K562 (cell line): ENCODE results near the gene NPC1L1. TPM values are rescaled to one million over a fixed set of nuclear protein-coding genes. Genes with fewer than 3 reads are reported as not detected.
A peak's percentile ranks its signal among the peaks of the same experiment; 100 is the strongest.

Experiments
- ARID2 ChIP-seq: fragments of 450-650 bp; IDR thresholded peaks from 2 replicates; pipeline ENCODE4 v1.6.1; 2017; ENCODE audit warnings: antibody characterized with exemption, mild to moderate bottlenecking
- BMI1 ChIP-seq: fragments of 150-350 bp; IDR thresholded peaks from 2 replicates; pipeline ENCODE4 v1.6.1; 2014; ENCODE audit warnings: low read length
- HDGF ChIP-seq: fragments of 450-650 bp; IDR thresholded peaks from 2 replicates; pipeline ENCODE4 v1.6.1; 2016
- RCOR1 ChIP-seq, 2 experiments: IDR thresholded peaks; 2 replicates each; pipeline ENCODE4 v1.6.1; 2012; ENCODE audit warnings: low read depth in 2 of 2, low read length in 2 of 2, borderline replicate concordance in 1 of 2, improper control_type of control experiment in 1 of 2
- STAG1 ChIP-seq: sonication (generic); formaldehyde crosslinking; IDR thresholded peaks from 2 replicates; pipeline ENCODE4 v1.5.0; 2020; ENCODE audit warnings: missing genetic modification reagents, borderline replicate concordance
- ZFX ChIP-seq: sonication (generic); formaldehyde crosslinking; IDR thresholded peaks from 2 replicates; pipeline ENCODE4 v1.8.0; 2022; ENCODE audit warnings: mild to moderate bottlenecking, missing genetic modification reagents, moderate library complexity
- ZNF12 ChIP-seq: sonication (generic); formaldehyde crosslinking; IDR thresholded peaks from 2 replicates; pipeline ENCODE4 v1.4.0; 2020; ENCODE audit warnings: mild to moderate bottlenecking, missing genetic modification reagents
- ZNF134 ChIP-seq: fragments of 250-450 bp; sonication (Bioruptor Pico); conservative IDR thresholded peaks from 2 replicates; pipeline ENCODE4 v1.4.0; 2020
- polyA plus RNA-seq, 8 experiments: library from polyadenylated mRNA; depleted of rRNA in 4 of 8; stranded (reverse) in 5 of 8; unstranded in 3 of 8; fragments of >200 nt; fragmentation: Nextera tagmentation in 2 of 8; fragmentation: Illumina TruSeq in 1 of 8; extraction: Ambion mirVana in 2 of 8; extraction: Trizol in 1 of 8; gene quantifications; 2 replicates each; pipeline versions ENCODE4 v1.2.1 to v1.2.3, GENCODE V29; 2011 to 2014; ENCODE audit warnings: inconsistent platforms in 1 of 8, missing spikeins in 1 of 8
- total RNA-seq, 7 experiments: library from RNA; depleted of rRNA in 6 of 7; stranded (reverse); fragments of >200 nt in 6 of 7; fragmentation: Illumina TruSeq in 2 of 7; extraction: Trizol in 2 of 7; gene quantifications; 2 replicates each; pipeline versions ENCODE4 v1.2.1 to v1.2.3, GENCODE V29; 2011 to 2021; ENCODE audit warnings: low replicate concordance in 1 of 7
- TF ChIP-seq, protein P1 (sequence below), 3 experiments: fragments of 200-800 bp in 1 of 3; fragments of 250-450 bp in 1 of 3; fragments of 450-650 bp in 1 of 3; sonication (Bioruptor Pico) in 1 of 3; sonication (Bioruptor generic) in 1 of 3; formaldehyde crosslinking in 1 of 3; IDR thresholded peaks; 2 replicates each; pipeline versions ENCODE4 v1.6.1 to v1.8.0; 2016 to 2022; ENCODE audit warnings: mild to moderate bottlenecking in 2 of 3, missing genetic modification characterization in 2 of 3, missing compliant biosample characterization in 1 of 3, moderate library complexity in 1 of 3
- TF ChIP-seq, protein P2 (sequence below): sonication (generic); IDR thresholded peaks from 2 replicates; pipeline ENCODE4 v1.6.1; 2016
- TF ChIP-seq, protein P3 (sequence below): fragments of 250-450 bp; sonication (Bioruptor Pico); IDR thresholded peaks from 2 replicates; pipeline ENCODE4 v1.8.0; 2022; ENCODE audit warnings: moderate library complexity, mild to moderate bottlenecking, inconsistent platforms
- TF ChIP-seq, protein P4 (sequence below): sonication (generic); formaldehyde crosslinking; IDR thresholded peaks from 2 replicates; pipeline ENCODE4 v1.9.0; 2022; ENCODE audit warnings: mild to moderate bottlenecking, missing genetic modification reagents
- TF ChIP-seq, protein P5 (sequence below): fragments of 250-450 bp; sonication (Bioruptor Pico); IDR thresholded peaks from 2 replicates; pipeline ENCODE4 v1.6.1; 2021; ENCODE audit warnings: mild to moderate bottlenecking
- TF ChIP-seq, protein P6 (sequence below): fragments of 250-450 bp; sonication (Bioruptor Pico); IDR thresholded peaks from 2 replicates; pipeline ENCODE4 v1.4.0; 2020; ENCODE audit warnings: mild to moderate bottlenecking, moderate library complexity
- TF ChIP-seq, protein P7 (sequence below): sonication (generic); formaldehyde crosslinking; IDR thresholded peaks from 2 replicates; pipeline ENCODE4 v1.8.0; 2022; ENCODE audit warnings: mild to moderate bottlenecking, missing genetic modification reagents

Gene NPC1L1
- total and polyA plus RNA-seq, 9 of the 15 experiments (the other 6 are each of a cell fraction or from before 2014, with no cell fraction given): 0.01 to 0.18 (median 0.07) TPM; not detected in 4

DNA sequence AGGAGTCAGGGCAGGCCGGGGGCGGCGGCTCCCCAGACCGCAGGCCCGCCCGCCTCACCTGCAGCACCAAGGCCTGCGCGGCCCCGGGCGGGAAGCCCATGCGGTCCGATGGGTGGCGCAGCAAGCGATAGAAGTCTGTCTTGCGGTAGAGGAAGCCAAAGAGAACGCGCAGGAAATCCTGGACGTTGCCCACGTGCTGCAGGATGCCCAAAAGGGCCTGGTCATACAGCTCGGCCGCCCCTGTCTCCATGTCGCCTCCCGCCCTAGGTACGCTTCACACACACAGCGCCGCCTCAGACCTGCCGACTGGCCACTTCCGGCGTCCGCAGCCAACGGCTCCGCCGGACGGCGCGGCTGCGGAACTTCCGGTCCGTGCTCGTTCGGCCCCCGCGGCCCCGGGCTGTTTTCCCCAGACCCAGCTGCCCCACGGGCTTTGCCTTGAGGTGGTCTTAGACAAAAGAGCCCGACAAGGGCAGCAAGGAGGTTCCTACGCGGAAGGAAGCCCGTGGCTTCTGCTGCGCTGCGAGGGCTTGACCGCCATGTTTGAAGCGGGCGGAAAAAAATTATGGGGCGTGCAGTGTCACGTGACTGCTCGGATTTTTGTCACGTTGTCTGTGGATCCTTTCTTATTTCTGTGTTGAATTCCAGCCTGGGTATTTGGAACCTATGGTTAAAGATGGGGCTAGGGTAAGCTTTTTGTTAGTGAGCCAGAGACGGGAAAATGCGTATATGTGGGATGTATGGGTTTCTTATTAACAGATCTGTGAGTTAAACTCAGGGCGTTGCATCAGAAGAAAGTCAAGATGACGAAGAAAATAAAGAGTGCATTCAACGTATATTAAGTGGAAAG is 50.6 kb downstream of the NPC1L1 start, which contains the start of gene NUDCD3 (continued):
- TF ChIP-seq, protein P1, sequence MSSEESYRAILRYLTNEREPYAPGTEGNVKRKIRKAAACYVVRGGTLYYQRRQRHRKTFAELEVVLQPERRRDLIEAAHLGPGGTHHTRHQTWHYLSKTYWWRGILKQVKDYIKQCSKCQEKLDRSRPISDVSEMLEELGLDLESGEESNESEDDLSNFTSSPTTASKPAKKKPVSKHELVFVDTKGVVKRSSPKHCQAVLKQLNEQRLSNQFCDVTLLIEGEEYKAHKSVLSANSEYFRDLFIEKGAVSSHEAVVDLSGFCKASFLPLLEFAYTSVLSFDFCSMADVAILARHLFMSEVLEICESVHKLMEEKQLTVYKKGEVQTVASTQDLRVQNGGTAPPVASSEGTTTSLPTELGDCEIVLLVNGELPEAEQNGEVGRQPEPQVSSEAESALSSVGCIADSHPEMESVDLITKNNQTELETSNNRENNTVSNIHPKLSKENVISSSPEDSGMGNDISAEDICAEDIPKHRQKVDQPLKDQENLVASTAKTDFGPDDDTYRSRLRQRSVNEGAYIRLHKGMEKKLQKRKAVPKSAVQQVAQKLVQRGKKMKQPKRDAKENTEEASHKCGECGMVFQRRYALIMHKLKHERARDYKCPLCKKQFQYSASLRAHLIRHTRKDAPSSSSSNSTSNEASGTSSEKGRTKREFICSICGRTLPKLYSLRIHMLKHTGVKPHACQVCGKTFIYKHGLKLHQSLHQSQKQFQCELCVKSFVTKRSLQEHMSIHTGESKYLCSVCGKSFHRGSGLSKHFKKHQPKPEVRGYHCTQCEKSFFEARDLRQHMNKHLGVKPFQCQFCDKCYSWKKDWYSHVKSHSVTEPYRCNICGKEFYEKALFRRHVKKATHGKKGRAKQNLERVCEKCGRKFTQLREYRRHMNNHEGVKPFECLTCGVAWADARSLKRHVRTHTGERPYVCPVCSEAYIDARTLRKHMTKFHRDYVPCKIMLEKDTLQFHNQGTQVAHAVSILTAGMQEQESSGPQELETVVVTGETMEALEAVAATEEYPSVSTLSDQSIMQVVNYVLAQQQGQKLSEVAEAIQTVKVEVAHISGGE (CRISPR knock-in tag; IDR thresholded peaks at IDR 0.05): peak; percentile 95 to 99 (median 98)
- TF ChIP-seq, protein P2, sequence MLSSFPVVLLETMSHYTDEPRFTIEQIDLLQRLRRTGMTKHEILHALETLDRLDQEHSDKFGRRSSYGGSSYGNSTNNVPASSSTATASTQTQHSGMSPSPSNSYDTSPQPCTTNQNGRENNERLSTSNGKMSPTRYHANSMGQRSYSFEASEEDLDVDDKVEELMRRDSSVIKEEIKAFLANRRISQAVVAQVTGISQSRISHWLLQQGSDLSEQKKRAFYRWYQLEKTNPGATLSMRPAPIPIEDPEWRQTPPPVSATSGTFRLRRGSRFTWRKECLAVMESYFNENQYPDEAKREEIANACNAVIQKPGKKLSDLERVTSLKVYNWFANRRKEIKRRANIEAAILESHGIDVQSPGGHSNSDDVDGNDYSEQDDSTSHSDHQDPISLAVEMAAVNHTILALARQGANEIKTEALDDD: no peak
- TF ChIP-seq, protein P3, sequence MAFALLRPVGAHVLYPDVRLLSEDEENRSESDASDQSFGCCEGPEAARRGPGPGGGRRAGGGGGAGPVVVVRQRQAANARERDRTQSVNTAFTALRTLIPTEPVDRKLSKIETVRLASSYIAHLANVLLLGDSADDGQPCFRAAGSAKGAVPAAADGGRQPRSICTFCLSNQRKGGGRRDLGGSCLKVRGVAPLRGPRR: 0 out of 2 replicates have a peak, but pooled peaks have one; percentile 20
- no peak for TF ChIP-seq HDGF
- TF ChIP-seq ZFX: peak; percentile 98
- TF ChIP-seq, protein P4, sequence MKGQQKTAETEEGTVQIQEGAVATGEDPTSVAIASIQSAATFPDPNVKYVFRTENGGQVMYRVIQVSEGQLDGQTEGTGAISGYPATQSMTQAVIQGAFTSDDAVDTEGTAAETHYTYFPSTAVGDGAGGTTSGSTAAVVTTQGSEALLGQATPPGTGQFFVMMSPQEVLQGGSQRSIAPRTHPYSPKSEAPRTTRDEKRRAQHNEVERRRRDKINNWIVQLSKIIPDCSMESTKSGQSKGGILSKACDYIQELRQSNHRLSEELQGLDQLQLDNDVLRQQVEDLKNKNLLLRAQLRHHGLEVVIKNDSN: peak; percentile 95
- peak; percentile 45; the same call in 1 of the 2 replicates for TF ChIP-seq ZNF134
- TF ChIP-seq, protein P5, sequence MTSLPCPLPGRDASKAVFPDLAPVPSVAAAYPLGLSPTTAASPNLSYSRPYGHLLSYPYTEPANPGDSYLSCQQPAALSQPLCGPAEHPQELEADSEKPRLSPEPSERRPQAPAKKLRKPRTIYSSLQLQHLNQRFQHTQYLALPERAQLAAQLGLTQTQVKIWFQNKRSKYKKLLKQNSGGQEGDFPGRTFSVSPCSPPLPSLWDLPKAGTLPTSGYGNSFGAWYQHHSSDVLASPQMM (CRISPR knock-in tag): no peak
- TF ChIP-seq ARID2: no peak
- TF ChIP-seq, protein P6, sequence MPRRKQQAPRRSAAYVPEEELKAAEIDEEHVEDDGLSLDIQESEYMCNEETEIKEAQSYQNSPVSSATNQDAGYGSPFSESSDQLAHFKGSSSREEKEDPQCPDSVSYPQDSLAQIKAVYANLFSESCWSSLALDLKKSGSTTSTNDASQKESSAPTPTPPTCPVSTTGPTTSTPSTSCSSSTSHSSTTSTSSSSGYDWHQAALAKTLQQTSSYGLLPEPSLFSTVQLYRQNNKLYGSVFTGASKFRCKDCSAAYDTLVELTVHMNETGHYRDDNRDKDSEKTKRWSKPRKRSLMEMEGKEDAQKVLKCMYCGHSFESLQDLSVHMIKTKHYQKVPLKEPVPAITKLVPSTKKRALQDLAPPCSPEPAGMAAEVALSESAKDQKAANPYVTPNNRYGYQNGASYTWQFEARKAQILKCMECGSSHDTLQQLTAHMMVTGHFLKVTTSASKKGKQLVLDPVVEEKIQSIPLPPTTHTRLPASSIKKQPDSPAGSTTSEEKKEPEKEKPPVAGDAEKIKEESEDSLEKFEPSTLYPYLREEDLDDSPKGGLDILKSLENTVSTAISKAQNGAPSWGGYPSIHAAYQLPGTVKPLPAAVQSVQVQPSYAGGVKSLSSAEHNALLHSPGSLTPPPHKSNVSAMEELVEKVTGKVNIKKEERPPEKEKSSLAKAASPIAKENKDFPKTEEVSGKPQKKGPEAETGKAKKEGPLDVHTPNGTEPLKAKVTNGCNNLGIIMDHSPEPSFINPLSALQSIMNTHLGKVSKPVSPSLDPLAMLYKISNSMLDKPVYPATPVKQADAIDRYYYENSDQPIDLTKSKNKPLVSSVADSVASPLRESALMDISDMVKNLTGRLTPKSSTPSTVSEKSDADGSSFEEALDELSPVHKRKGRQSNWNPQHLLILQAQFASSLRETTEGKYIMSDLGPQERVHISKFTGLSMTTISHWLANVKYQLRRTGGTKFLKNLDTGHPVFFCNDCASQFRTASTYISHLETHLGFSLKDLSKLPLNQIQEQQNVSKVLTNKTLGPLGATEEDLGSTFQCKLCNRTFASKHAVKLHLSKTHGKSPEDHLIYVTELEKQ (CRISPR knock-in tag): no peak
- no peak for TF ChIP-seq BMI1
- TF ChIP-seq, protein P7, sequence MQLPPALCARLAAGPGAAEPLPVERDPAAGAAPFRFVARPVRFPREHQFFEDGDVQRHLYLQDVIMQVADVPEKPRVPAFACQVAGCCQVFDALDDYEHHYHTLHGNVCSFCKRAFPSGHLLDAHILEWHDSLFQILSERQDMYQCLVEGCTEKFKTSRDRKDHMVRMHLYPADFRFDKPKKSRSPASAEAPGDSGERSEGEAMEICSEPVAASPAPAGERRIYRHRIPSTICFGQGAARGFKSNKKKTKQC (CRISPR knock-in tag): peak; percentile 66
- no peak for TF ChIP-seq STAG1 (CRISPR knock-in tag)
- no peak; the same call in 1 of the 2 replicates for TF ChIP-seq ZNF12 (CRISPR knock-in tag)
- TF ChIP-seq RCOR1 (IDR thresholded peaks at IDR 0.05; ENCODE audit: borderline replicate concordance in 1 of 2, low read depth in 2 of 2, low read length in 2 of 2): no peak
